HK-2 (cell line): ENCODE data around the gene XIRP2.
"Not testable (repeated sequence)": the region's sequence is repeated elsewhere in the genome, so short reads cannot be mapped to it uniquely, and the experiment has no call there.

Experiments
- DNase-seq: peaks from one replicate; pipeline ENCODE4 v3.0.0-alpha.2; 2018; ENCODE audit not compliant: unreplicated experiment

XIRP2 gene

DNA sequence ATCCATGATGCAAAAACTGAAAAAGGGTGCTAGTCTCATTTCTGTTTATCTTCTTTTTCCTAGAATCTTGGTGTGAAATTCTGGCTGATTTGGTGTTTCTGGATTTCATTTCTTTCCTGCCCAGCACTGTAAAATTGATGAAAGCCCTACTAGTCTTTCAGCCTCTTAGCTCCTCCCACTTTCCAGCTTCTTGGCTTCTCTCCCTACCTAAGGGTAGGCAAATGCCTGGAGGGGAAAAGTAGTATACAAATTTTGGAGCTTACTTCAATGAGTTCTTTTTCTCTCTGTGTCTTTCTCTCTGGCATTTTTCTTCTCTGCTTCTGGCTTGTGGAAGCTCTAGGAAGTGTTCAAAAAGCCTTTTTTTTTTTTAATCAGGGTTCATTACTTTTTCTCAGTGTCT is 160.5 kb downstream of the XIRP2 start:
- DNase-seq, result no peak

- no peak for DNase-seq
Observed at GRCh38 chr2:167049659-167050058, 161.4 kb downstream of the XIRP2 start.

DNA sequence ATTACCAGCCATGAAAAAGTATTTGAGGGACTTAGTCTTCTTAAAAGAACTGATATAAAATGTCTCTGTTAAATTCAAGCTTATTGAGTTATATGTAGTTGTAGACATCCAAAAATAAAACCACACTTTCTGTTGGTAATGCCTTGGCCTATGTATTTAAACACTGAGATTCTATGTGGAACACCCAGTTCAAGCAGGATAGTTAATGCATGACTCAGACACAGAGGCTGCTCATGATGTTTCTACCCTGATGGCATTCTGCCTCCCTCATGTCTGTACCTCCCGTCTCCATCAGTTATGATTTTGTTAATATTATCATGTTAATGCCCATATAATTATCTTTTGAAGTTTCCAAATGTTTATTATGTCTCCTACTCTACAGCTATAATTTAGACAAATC is 164.5 kb downstream of the XIRP2 start:
- no peak for DNase-seq

- DNase-seq, result no peak
Observed at GRCh38 chr2:167054881-167055280, 166.6 kb downstream of the XIRP2 start.

- no peak for DNase-seq
Observed at GRCh38 chr2:167057446-167057845, 169.2 kb downstream of the XIRP2 start.

- no peak for DNase-seq
Observed at GRCh38 chr2:167059173-167059572, 170.9 kb downstream of the XIRP2 start.

- no peak for DNase-seq
Observed at GRCh38 chr2:167069855-167070254, 181.6 kb downstream of the XIRP2 start.

DNA sequence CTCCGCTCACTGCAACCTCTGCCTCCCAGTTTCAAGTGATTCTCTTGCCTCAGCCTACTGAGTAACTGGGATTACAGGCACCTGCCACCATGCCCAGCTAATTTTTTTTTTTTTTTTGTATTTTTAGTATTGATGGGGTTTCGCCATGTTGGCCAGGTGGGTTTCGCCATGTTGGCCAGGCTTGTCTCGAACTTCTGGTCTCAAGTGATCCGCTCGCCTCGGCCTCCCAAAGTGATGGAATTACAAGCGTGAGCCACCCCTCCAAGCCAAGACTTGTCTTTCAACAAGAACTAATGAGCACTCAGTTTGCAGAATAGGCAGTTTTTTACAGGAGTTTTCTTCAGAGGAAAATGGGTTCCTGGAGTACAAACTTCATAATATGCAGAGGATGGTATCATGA is 187.4 kb downstream of the XIRP2 start:
- DNase-seq, result not testable (repeated sequence)

- not testable (repeated sequence) for DNase-seq
Observed at GRCh38 chr2:167098931-167099330, 210.7 kb downstream of the XIRP2 start.

GRCh38 chr2:167100506-167100905 is 212.2 kb downstream of the XIRP2 start:
- DNase-seq, result no peak

DNA sequence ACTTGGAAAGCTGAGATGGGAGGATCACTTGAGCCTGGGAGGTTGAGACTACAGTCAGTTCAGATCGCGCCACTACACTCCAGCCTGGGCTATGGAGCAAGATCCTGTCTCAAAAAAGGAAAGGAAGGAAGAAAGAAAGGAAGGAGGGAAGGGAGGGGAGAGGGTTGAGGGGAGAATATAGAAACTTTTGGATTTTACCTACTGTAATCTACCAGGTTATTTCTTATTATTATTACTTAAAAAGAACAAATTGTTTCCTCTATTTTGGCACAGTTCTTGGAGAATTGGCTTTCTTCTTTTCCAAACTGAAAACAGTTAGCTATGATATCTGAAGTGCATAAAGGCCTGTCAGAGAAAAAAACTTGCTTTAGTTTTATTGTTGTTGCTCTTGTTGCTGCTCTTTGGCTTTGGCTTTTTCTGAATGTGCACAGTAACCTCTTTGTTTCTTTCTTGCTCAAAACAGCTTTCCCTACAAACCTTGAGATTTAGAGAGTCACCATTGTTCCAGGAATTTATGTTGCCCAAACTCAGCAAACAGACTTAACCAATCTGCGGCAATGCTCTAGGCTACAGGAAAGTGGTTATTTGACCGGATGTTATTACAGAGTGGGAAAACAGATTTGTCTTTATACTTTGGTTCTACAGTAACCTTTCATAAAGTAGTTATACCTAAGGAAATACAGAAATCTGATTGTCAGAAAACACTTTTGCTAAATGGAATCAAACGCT is 214.9 kb downstream of the XIRP2 start:
- DNase-seq, result no peak

DNA sequence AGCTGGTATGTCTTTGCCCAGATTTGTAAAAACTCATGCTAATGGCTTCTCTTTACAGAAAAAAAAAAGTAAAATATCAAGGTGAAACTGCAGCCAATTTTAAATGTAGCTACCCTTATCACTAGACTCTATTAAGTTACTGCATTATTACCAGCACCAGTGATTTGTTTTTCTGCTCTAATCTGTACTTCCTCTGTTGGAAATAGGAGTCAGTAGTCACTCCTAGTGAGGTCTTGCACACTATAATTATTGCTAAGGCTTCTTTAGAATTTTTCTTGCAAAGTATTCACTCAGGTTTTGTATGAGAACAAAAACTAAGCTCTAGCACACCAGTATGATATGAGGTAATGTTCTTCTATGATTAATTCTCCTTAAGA is 215.5 kb downstream of the XIRP2 start:
- no peak for DNase-seq

GRCh38 chr2:167104691-167105090 is 216.4 kb downstream of the XIRP2 start:
- DNase-seq, result no peak

DNA sequence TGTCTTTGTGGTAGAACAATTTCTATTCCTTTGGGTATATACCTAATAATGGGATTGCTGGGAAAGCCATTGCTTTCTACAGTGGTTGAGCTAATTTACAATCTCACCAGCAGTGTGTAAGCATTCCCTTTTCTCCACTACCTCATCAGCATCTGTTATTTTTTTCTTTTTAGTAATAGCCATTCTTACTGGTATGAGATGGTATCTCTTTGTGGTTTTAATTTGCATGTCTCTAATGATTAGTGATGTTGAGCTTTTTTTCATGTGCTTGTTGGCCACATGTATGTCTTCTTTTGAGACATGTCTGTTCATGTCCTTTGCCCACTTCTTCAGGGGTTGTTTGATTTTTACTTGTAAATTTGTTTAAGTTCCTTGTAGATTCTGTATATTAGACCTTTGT is 221.4 kb downstream of the XIRP2 start:
- DNase-seq, result not testable (repeated sequence)

DNA sequence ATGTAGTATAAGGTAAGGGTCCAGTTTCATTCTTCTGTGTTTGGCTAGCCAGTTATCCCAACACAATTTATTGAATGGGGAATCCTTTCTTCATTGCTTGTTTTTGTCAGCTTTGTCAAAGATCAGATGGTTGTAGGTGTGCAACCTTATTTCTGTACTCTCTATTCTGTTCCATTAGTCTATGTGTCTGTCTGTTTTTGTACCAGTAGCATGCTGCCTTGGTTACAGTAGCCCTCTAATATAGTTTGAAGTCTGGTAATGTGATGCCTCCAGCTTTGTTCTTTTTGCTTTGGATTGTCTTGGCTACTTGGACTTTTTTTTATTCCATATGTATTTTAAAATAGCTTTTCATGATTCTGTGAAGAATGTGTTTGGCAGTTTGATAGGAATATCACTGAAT is 222.1 kb downstream of the XIRP2 start:
- DNase-seq, result no peak

- no peak for DNase-seq
Observed at GRCh38 chr2:167114018-167114417, 225.7 kb downstream of the XIRP2 start.

DNA sequence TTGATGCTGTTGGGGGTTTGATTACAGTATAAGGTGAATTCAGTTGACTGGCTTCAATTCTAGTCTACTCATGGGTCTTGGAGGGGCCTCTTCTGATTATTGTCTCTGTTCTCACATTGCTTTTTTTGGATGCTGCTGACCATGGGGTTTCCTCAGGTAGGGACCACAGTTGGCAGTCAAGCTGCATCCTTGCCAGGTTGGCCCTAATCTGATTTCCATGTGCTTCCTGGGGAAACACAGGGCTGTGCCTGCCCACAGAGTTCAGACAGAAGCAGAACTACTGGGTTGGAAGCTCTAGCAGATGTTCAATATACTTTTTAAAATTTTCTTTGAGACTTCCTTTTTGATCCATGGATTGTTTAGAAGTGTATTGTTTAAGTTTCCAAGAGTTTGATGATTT is 227.3 kb downstream of the XIRP2 start:
- no peak for DNase-seq

DNA sequence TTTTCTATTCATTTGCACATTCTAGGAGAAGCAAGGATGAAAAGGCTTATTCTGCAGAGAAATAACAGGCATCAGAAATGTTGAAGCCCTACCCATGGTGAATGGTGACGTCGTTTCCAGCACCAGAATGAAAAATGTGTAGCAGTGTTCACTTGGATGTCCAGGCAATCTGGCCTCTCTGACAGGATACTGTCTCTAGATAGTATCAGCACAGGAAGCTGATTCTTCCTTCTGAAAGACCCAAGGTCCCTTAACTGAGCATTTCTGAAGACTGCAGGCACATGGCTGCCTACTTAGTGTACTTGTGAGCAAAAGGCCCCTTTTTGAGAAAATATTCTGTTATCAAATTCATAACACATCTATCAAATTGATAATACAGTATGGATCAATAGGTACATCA is 234.1 kb downstream of the XIRP2 start:
- no peak for DNase-seq

DNA sequence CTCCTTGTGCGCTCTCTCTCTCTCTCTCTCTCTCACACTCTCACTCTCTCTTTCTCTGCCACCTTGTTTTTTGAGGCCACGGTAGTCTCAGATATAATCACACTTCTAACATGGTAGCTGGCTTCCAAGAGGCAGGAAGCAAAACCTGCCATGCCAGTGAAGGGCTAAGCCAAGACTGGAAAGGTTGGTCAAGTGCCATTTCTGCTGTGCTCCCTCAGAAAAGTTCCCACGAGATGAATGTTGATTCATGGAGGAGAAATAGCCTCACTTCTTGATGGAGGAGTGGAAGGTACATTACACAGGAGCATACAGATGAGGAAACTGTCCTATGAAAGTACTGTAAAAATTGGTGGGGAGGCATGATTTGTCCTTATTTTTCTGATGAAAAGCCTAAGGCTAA is 237.9 kb downstream of the XIRP2 start:
- no peak for DNase-seq

GRCh38 chr2:167127135-167127534 is 238.9 kb downstream of the XIRP2 start:
- DNase-seq, result no peak

GRCh38 chr2:167128130-167128529 is 239.8 kb downstream of the XIRP2 start:
- no peak for DNase-seq

GRCh38 chr2:167132066-167132465 is 243.8 kb downstream of the XIRP2 start:
- no peak for DNase-seq

GRCh38 chr2:167132906-167133555 is 244.8 kb downstream of the XIRP2 start:
- DNase-seq, result no peak

GRCh38 chr2:167133614-167134013 is 245.3 kb downstream of the XIRP2 start:
- no peak for DNase-seq
